Measurements from ENCODE around the gene HMMR. TPM values are rescaled to one million over a fixed set of nuclear protein-coding genes. Genes with fewer than 3 reads are reported as not detected.

HMMR gene
- total and polyA plus RNA-seq, 2 experiments from 2014 or later: 77.9 to 163 TPM

- Histone ChIP-seq H3K36me3 (ENCODE audit: insufficient read depth) (peaks cover 56% of the 10 kb centered on the region), H3K27me3 (ENCODE audit: insufficient read depth) (no peaks in the 10 kb centered on the region), H3K4me2 (no peak overlapping the region), H3K4me3 (no peak overlapping the region), H2AFZ (no peak overlapping the region), H3F3A (replicated peaks; ENCODE audit: low read depth) (peaks cover 4% of the 10 kb centered on the region; the same call in 1 of the 2 replicates), H3K9me2 (ENCODE audit: insufficient read depth) (no peaks in the 10 kb centered on the region), H3K27ac (ENCODE audit: low read depth) (no peak overlapping the region), H4K20me1 (replicated peaks; ENCODE audit: insufficient read depth) (peaks cover 12% of the 10 kb centered on the region), H3K4me1 (ENCODE audit: insufficient read depth) (no peaks in the 10 kb centered on the region), H3K79me2 (replicated peaks; ENCODE audit: insufficient read depth) (peaks cover 29% of the 10 kb centered on the region)
- Mint-ChIP-seq H3K9me3 (no peaks in the 10 kb centered on the region), H3K27me3 (ENCODE audit: insufficient read depth, low read depth, poor library complexity) (no peaks in the 10 kb centered on the region), H3K36me3 (ENCODE audit: low read depth) (peaks cover 89% of the 10 kb centered on the region), H3K4me1 (peaks cover 3% of the 10 kb centered on the region; the same call in 2 of the 3 replicates), H3K27ac (no peak overlapping the region), H3K4me3 (no peak overlapping the region)
- no peak for TF ChIP-seq POLR2AphosphoS5 (IDR thresholded peaks at IDR 0.05; ENCODE audit: low read depth)
- no peak for TF ChIP-seq ZNF331 (CRISPR knock-in tag; IDR thresholded peaks at IDR 0.05; ENCODE audit: low read depth)
- no peak for TF ChIP-seq ZNF114 (CRISPR knock-in tag; IDR thresholded peaks at IDR 0.05)
- TF ChIP-seq ETS1 (IDR thresholded peaks at IDR 0.05): no peak
- TF ChIP-seq REST (IDR thresholded peaks at IDR 0.05; ENCODE audit: unreplicated experiment): no peak
- TF ChIP-seq EZH2phosphoT487 (IDR thresholded peaks at IDR 0.05; ENCODE audit: unreplicated experiment): no peak
- no peak for TF ChIP-seq STAT1 (IDR thresholded peaks at IDR 0.05; ENCODE audit: unreplicated experiment)
- no peak for TF ChIP-seq CREB1 (CRISPR knock-in tag; IDR thresholded peaks at IDR 0.05; ENCODE audit: low read depth)
- TF ChIP-seq JUNB (IDR thresholded peaks at IDR 0.05; ENCODE audit: unreplicated experiment): no peak
- no peak for TF ChIP-seq EZH2 (IDR thresholded peaks at IDR 0.05; ENCODE audit: low read depth, unreplicated experiment)
- no peak for TF ChIP-seq ZNF462 (CRISPR knock-in tag; IDR thresholded peaks at IDR 0.05)
- TF ChIP-seq NANOG (IDR thresholded peaks at IDR 0.05; ENCODE audit: borderline replicate concordance): no peak
- TF ChIP-seq, protein P1, sequence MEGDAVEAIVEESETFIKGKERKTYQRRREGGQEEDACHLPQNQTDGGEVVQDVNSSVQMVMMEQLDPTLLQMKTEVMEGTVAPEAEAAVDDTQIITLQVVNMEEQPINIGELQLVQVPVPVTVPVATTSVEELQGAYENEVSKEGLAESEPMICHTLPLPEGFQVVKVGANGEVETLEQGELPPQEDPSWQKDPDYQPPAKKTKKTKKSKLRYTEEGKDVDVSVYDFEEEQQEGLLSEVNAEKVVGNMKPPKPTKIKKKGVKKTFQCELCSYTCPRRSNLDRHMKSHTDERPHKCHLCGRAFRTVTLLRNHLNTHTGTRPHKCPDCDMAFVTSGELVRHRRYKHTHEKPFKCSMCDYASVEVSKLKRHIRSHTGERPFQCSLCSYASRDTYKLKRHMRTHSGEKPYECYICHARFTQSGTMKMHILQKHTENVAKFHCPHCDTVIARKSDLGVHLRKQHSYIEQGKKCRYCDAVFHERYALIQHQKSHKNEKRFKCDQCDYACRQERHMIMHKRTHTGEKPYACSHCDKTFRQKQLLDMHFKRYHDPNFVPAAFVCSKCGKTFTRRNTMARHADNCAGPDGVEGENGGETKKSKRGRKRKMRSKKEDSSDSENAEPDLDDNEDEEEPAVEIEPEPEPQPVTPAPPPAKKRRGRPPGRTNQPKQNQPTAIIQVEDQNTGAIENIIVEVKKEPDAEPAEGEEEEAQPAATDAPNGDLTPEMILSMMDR (conservative IDR thresholded peaks at IDR 0.05; ENCODE audit: low read depth in 2 of 2): no peak
- ATAC-seq (no peak), DNase-seq (ENCODE audit: low spot score) (no peak)
Observed at GRCh38 chr5:163445345-163445744, 15.1 kb upstream of the HMMR start.

Measured in GM23338 (cell line).